ENCODE measurements around the gene GRK5. TPM values are rescaled to one million over a fixed set of nuclear protein-coding genes. Genes with fewer than 3 reads are reported as not detected.

Gene GRK5
- total and polyA plus RNA-seq, 2 experiments from 2014 or later = 5.2 to 13.7 TPM

DNA sequence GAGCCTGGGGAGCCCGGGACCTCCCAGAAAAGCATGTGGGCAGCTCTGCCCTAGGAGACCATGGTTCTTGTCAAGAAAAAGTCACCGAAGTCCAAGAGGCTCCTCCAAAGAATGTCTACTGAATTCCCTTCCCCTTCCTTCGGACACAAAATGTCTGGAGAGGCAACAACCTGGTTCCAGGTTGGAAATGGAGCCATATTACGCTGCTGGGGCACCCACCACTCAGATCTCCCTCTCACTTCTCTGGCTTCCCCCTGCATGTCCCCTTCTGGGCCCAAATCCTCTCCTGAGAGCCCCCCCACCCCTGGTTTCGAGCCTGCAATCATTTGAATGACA is 282.6 kb downstream of the GRK5 start:
- H3K4me3 ChIP-seq = peak overlapping the region; percentile 69
- peak overlapping the region; percentile 73 for H2AFZ ChIP-seq
- no peaks in the 10 kb centered on the region for H4K20me1 ChIP-seq (ENCODE audit: insufficient read depth)
- no peak overlapping the region for H3K27ac ChIP-seq
- no peaks in the 10 kb centered on the region for H3K79me2 ChIP-seq (ENCODE audit: insufficient read depth)
- DNase-seq = no peak
- H3F3A ChIP-seq (ENCODE audit: insufficient read depth) = peaks cover 5% of the 10 kb centered on the region; the same call in 1 of the 2 replicates
- H3K4me2 ChIP-seq (ENCODE audit: unreplicated experiment) = peak overlapping the region; percentile 67
- no peaks in the 10 kb centered on the region for H3K27me3 ChIP-seq (replicated peaks; ENCODE audit: insufficient read depth)
- in situ Hi-C loops (cut with MboI) = no loop called here
- H3K4me1 ChIP-seq (ENCODE audit: insufficient read depth) = no peaks in the 10 kb centered on the region
- TF ChIP-seq EZH2 (IDR thresholded peaks at IDR 0.05; ENCODE audit: insufficient read depth, poor library complexity, severe bottlenecking) (no peak), EZH2phosphoT487 (IDR thresholded peaks at IDR 0.05; ENCODE audit: insufficient read depth, low read depth) (no peak)
- H3K9me2 ChIP-seq (ENCODE audit: insufficient read depth) = no peaks in the 10 kb centered on the region
- no peaks in the 10 kb centered on the region for H3K36me3 ChIP-seq (ENCODE audit: low read depth)
- H3K9ac ChIP-seq = no peak overlapping the region; the same call in 1 of the 2 replicates
- 39 to 43% methylated on average over 5 of the region's 5 CpGs for WGBS, 2 experiments (ENCODE audit: low coverage in 1 of 2, low lambda C conversion rate in 2 of 2, missing lambda C conversion rate in 2 of 2)
- H3K9me3 ChIP-seq (ENCODE audit: low read depth) = no peaks in the 10 kb centered on the region

- Histone ChIP-seq H3K4me3 (no peak overlapping the region), H4K20me1 (ENCODE audit: insufficient read depth) (no peaks in the 10 kb centered on the region), H3K4me2 (ENCODE audit: unreplicated experiment) (no peak overlapping the region), H3K79me2 (ENCODE audit: insufficient read depth) (no peaks in the 10 kb centered on the region), H3K9me2 (ENCODE audit: insufficient read depth) (no peaks in the 10 kb centered on the region), H3K36me3 (ENCODE audit: low read depth) (no peaks in the 10 kb centered on the region), H3K9ac (no peak overlapping the region), H3K4me1 (ENCODE audit: insufficient read depth) (no peaks in the 10 kb centered on the region), H3K9me3 (ENCODE audit: low read depth) (no peaks in the 10 kb centered on the region), H3K27me3 (replicated peaks; ENCODE audit: insufficient read depth) (no peaks in the 10 kb centered on the region), H2AFZ (no peak overlapping the region), H3K27ac (no peak overlapping the region), H3F3A (ENCODE audit: insufficient read depth) (peaks cover 10% of the 10 kb centered on the region; the same call in 1 of the 2 replicates)
- DNase-seq = no peak
- in situ Hi-C loops (cut with MboI) = no loop called here
- WGBS, 2 experiments (ENCODE audit: low coverage in 1 of 2, low lambda C conversion rate in 2 of 2, missing lambda C conversion rate in 2 of 2) = 90 to 92% methylated on average over 6 of the region's 6 CpGs
- TF ChIP-seq EZH2 (IDR thresholded peaks at IDR 0.05; ENCODE audit: insufficient read depth, poor library complexity, severe bottlenecking) (no peak), EZH2phosphoT487 (IDR thresholded peaks at IDR 0.05; ENCODE audit: insufficient read depth, low read depth) (no peak)
Observed at GRCh38 chr10:119491966-119492757, 284.8 kb downstream of the GRK5 start.

DNA sequence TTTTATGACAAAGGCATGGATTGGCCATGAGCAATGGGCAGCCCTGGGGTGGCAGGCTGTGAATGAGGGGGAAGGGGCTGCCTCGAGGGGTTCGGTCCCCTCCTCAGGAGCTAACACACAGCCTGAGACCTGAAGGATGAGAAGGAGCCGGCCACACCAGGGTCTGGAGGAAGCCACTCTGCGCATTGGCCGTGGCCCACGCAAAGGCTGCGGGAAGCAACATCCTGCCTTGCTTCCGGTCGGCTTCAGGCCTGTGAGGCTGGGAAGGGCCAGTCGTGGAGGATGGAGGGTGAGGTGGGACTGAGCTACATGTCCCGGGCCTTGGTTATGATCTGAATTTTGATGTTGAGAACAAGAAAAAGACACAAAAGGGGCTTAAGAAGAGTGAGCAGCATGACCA is 285.8 kb downstream of the GRK5 start:
- Histone ChIP-seq H3K79me2 (ENCODE audit: insufficient read depth) (no peaks in the 10 kb centered on the region), H3K27ac (no peak overlapping the region)

DNA sequence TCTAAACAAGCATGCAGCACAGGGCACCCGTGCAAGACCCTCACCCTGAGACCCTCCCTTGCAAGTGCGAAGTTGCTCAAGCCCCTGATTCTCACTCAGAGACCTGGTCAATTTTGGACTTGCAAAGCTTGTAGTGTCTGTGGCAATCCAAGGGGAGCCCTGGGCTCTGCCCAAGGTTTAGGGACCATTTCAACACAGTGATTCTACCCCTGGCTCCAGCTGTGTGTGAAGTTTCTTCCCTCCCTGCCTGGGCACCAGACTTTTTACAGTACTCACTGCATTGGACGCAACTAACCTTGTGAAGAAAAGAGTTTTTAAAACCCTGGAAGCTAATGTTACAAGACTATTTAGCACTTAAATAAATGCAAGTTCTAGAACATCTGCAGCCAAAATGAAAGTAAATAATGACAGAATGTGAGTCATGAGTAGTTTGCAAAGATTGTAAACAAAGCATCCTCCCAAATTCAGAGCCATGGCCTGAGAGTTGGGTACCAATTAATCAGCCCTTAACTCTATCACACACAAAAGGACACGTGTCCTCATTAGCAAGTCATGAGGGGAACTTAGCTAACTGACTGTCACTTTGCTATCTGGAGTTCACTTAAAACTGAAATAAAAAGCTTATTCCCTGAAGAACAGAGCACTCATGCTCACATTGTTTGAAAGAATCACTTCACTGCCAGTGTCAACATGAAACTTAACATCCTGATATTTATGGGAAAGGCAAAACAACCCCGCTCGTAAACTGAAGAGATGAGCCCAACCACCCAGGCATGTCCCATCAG is 287.1 kb downstream of the GRK5 start:
- Histone ChIP-seq H3K36me3 (ENCODE audit: low read depth) (no peaks in the 10 kb centered on the region), H3K4me3 (no peak overlapping the region), H3F3A (ENCODE audit: insufficient read depth) (peaks cover 10% of the 10 kb centered on the region; the same call in 1 of the 2 replicates), H3K9me3 (ENCODE audit: low read depth) (no peaks in the 10 kb centered on the region), H3K27me3 (replicated peaks; ENCODE audit: insufficient read depth) (no peaks in the 10 kb centered on the region), H3K4me2 (ENCODE audit: unreplicated experiment) (no peak overlapping the region), H3K27ac (no peak overlapping the region), H3K79me2 (ENCODE audit: insufficient read depth) (no peaks in the 10 kb centered on the region), H3K4me1 (ENCODE audit: insufficient read depth) (no peaks in the 10 kb centered on the region), H4K20me1 (ENCODE audit: insufficient read depth) (no peaks in the 10 kb centered on the region), H3K9ac (no peak overlapping the region), H3K9me2 (ENCODE audit: insufficient read depth) (no peaks in the 10 kb centered on the region), H2AFZ (no peak overlapping the region)
- peak; percentile 55 for DNase-seq
- in situ Hi-C loops (cut with MboI) = no loop called here
- 25 to 33% methylated on average over 5 to 6 of the region's 6 CpGs for WGBS, 2 experiments (ENCODE audit: low coverage in 1 of 2, low lambda C conversion rate in 2 of 2, missing lambda C conversion rate in 2 of 2)
- TF ChIP-seq EZH2 (IDR thresholded peaks at IDR 0.05; ENCODE audit: insufficient read depth, poor library complexity, severe bottlenecking) = no peak
- no peak for TF ChIP-seq EZH2phosphoT487 (IDR thresholded peaks at IDR 0.05; ENCODE audit: insufficient read depth, low read depth)

More for the DNA sequence above, 285.8 kb downstream of the GRK5 start:
- Histone ChIP-seq H3K9me3 (ENCODE audit: low read depth) (no peaks in the 10 kb centered on the region), H2AFZ (no peak overlapping the region), H3F3A (ENCODE audit: insufficient read depth) (peaks cover 10% of the 10 kb centered on the region; the same call in 1 of the 2 replicates), H3K4me3 (no peak overlapping the region), H3K27me3 (replicated peaks; ENCODE audit: insufficient read depth) (no peaks in the 10 kb centered on the region), H3K9ac (no peak overlapping the region), H3K4me2 (ENCODE audit: unreplicated experiment) (no peak overlapping the region), H4K20me1 (ENCODE audit: insufficient read depth) (no peaks in the 10 kb centered on the region), H3K9me2 (ENCODE audit: insufficient read depth) (no peaks in the 10 kb centered on the region), H3K36me3 (ENCODE audit: low read depth) (no peaks in the 10 kb centered on the region), H3K4me1 (ENCODE audit: insufficient read depth) (no peaks in the 10 kb centered on the region)
- in situ Hi-C loops (cut with MboI) = no loop called here
- TF ChIP-seq EZH2 (IDR thresholded peaks at IDR 0.05; ENCODE audit: insufficient read depth, poor library complexity, severe bottlenecking) (no peak), EZH2phosphoT487 (IDR thresholded peaks at IDR 0.05; ENCODE audit: insufficient read depth, low read depth) (no peak)
- WGBS, 2 experiments (ENCODE audit: low coverage in 1 of 2, low lambda C conversion rate in 2 of 2, missing lambda C conversion rate in 2 of 2) = 87 to 90% methylated on average over 11 of the region's 11 CpGs
- no peak for DNase-seq
